DMS53 treated with DMSO at 0.1 percent for 48 hours (cell line): Measurements from ENCODE around the gene RBPMS2.

Experiments
- DNase-seq: peaks from one replicate; lab custom pipeline; 2025; ENCODE audit not compliant: unreplicated experiment; lab: John Stamatoyannopoulos, UW

Gene RBPMS2

GRCh38 chr15:64695561-64695992 is 79.8 kb downstream of the RBPMS2 start:
- DNase-seq, result no peak

GRCh38 chr15:64694816-64695215 is 80.6 kb downstream of the RBPMS2 start:
- no peak for DNase-seq

- DNase-seq, result peak; percentile 12
Observed at GRCh38 chr15:64693134-64693533, 82.3 kb downstream of the RBPMS2 start.

GRCh38 chr15:64691896-64692565 is 83.4 kb downstream of the RBPMS2 start:
- no peak for DNase-seq

DNA sequence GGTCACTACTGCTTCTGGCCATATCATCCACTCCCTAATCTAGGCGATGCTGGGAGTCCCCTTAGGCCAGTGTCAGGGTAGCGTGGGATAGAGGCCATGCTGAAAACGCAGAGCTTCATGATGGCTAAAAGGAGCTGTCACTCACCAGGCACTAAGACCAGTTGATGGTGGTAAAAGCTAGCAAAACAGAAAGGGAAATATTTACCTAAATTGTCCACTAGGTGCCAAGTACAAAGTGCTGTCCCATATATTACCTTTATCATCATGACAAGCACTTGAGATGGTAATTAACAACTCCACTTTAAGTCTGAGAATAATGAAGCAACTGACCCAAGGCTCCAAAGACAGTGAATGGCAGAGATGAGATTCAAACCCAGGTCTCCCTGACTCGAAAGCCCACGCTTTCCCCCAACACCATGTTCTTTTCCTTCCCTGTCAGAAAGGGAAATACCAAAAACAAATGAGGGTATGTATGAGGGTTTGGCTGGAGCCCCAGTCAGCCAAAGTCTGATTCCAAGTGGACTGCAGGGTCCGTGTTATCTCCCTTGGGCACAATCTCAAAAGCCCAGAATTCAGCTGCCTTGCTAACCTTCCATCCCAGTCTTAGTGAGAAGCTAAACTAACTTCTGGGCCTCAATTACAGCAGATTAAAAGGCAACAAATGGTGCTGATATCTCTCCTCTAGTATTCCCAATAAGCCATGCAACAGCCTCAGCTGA is 84.7 kb downstream of the RBPMS2 start:
- DNase-seq, result no peak

- DNase-seq, result no peak
Observed at GRCh38 chr15:64690008-64690407, 85.4 kb downstream of the RBPMS2 start.
